Astrocyte (in vitro differentiated cells and primary cell): ENCODE results near the gene UGT1A8. TPM values are rescaled to one million over a fixed set of nuclear protein-coding genes. Genes with fewer than 3 reads are reported as not detected.

Experiments used
- DNase-seq: peaks from one replicate; pipeline ENCODE4 v3.0.0-alpha.2; 2010; ENCODE audit warnings: low read depth
- FAIRE-seq: peaks from 2 replicates; lab custom pipeline; 2011; peaks lifted over from hg19 to GRCh38; lab: Jason Lieb, UNC
- H2AFZ ChIP-seq: 2 replicates; pipeline ENCODE4 v1.6.0; 2012; ENCODE audit warnings: low read depth, low read length, inconsistent platforms
- H3K27ac ChIP-seq: 2 replicates; pipeline ENCODE4 v1.5.1; 2011; ENCODE audit warnings: low read depth, low read length, inconsistent platforms
- H3K27me3 ChIP-seq: 2 replicates; pipeline ENCODE4 v1.6.0; 2011; ENCODE audit warnings: low read length, inconsistent platforms; ENCODE audit not compliant: insufficient read depth
- H3K36me3 ChIP-seq: 2 replicates; pipeline ENCODE4 v1.5.1; 2011; ENCODE audit warnings: low read length, inconsistent platforms; ENCODE audit not compliant: insufficient read depth
- H3K4me1 ChIP-seq: 2 replicates; pipeline ENCODE4 v1.5.1; 2011; ENCODE audit warnings: low read length, inconsistent platforms; ENCODE audit not compliant: insufficient read depth
- H3K4me2 ChIP-seq: 2 replicates; pipeline ENCODE4 v1.6.0; 2012; ENCODE audit warnings: low read length, inconsistent platforms
- H3K4me3 ChIP-seq: 2 replicates; pipeline ENCODE4 v1.5.1; 2011; ENCODE audit warnings: low read depth, mild to moderate bottlenecking, low read length, inconsistent platforms; ENCODE audit not compliant: insufficient read depth
- H3K79me2 ChIP-seq: 2 replicates; pipeline ENCODE4 v1.6.0; 2012; ENCODE audit warnings: mild to moderate bottlenecking, low read length, inconsistent platforms; ENCODE audit not compliant: insufficient read depth
- H3K9ac ChIP-seq: 2 replicates; pipeline ENCODE4 v1.6.0; 2012; ENCODE audit warnings: mild to moderate bottlenecking, low read length, inconsistent platforms
- H3K9me3 ChIP-seq: 2 replicates; pipeline ENCODE4 v1.5.1; 2012; ENCODE audit warnings: low read depth, mild to moderate bottlenecking, low read length, inconsistent platforms; ENCODE audit not compliant: insufficient read depth
- H4K20me1 ChIP-seq: 2 replicates; pipeline ENCODE4 v1.6.0; 2012; ENCODE audit warnings: low read length, inconsistent platforms; ENCODE audit not compliant: insufficient read depth
- H3K27ac Mint-ChIP-seq: one replicate; pipeline ENCODE4 v1.8.0; 2021; ENCODE audit warnings: mild to moderate bottlenecking, mixed read lengths; ENCODE audit not compliant: unreplicated experiment
- H3K27me3 Mint-ChIP-seq: one replicate; pipeline ENCODE4 v1.8.0; 2021; ENCODE audit warnings: low read depth, mixed read lengths; ENCODE audit not compliant: unreplicated experiment
- H3K36me3 Mint-ChIP-seq: one replicate; pipeline ENCODE4 v1.8.0; 2021; ENCODE audit warnings: low read depth, mixed read lengths; ENCODE audit not compliant: unreplicated experiment
- H3K4me1 Mint-ChIP-seq: one replicate; pipeline ENCODE4 v1.8.0; 2021; ENCODE audit warnings: low read depth, mixed read lengths; ENCODE audit not compliant: unreplicated experiment
- H3K4me3 Mint-ChIP-seq: one replicate; pipeline ENCODE4 v1.8.0; 2021; ENCODE audit warnings: mild to moderate bottlenecking, moderate library complexity, mixed read lengths; ENCODE audit not compliant: unreplicated experiment
- H3K9me3 Mint-ChIP-seq: one replicate; pipeline ENCODE4 v1.8.0; 2021; ENCODE audit warnings: mild to moderate bottlenecking, mixed read lengths; ENCODE audit not compliant: unreplicated experiment
- EZH2 ChIP-seq: IDR thresholded peaks from 2 replicates; pipeline ENCODE4 v1.6.1; 2012; ENCODE audit warnings: mild to moderate bottlenecking, low read length, inconsistent platforms; ENCODE audit not compliant: insufficient read depth
- total RNA-seq: library from RNA; stranded (reverse); gene quantifications from 2 replicates; pipeline ENCODE4 v1.2.1, GENCODE V29; 2021
- TF ChIP-seq, protein P1 (sequence below): IDR thresholded peaks from 2 replicates; pipeline ENCODE4 v1.5.1; 2011; ENCODE audit warnings: low read depth, mild to moderate bottlenecking, inconsistent platforms, low read length, moderate library complexity; ENCODE audit not compliant: insufficient read depth

UGT1A8 gene
- total RNA-seq, 1 donor from 2014 or later: not detected

GRCh38 chr2:233658610-233659009 lies 41.2 kb downstream of the UGT1A8 start:
- no peak overlapping the region for H3K27ac Mint-ChIP-seq

DNA sequence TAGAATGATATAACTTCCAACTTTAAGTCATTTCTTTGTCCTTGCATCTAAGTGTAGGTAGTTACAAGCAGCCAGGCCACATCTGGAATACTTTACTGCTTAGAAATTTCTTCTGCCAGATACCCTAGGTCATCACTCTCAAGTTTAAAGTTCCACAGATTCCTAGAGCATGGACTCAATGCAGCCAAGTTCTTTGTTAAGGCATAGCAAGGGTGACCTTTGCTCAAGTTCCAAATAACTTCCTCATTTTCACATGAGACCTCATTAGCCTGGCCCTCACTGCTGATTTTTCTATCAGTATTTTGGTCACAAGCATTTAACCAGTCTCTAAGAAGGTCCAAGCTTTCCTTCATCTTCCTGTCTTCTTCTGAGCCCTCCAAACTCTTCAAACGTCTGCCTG lies 46.5 kb downstream of the UGT1A8 start:
- Histone ChIP-seq H3K36me3 (no peaks in the 10 kb centered on the region), H3K27me3 (peaks cover 2% of the 10 kb centered on the region), H3K4me3 (no peak overlapping the region), H4K20me1 (no peaks in the 10 kb centered on the region), H3K9ac (no peak overlapping the region), H2AFZ (no peak overlapping the region), H3K79me2 (no peaks in the 10 kb centered on the region), H3K27ac (no peak overlapping the region), H3K9me3 (no peaks in the 10 kb centered on the region), H3K4me1 (no peaks in the 10 kb centered on the region), H3K4me2 (no peak overlapping the region)
- FAIRE-seq (no peak), DNase-seq (no peak)
- Mint-ChIP-seq H3K9me3 (peaks cover 9% of the 10 kb centered on the region), H3K4me1 (no peaks in the 10 kb centered on the region), H3K36me3 (no peaks in the 10 kb centered on the region), H3K27ac (no peak overlapping the region), H3K4me3 (no peak overlapping the region), H3K27me3 (peaks cover 6% of the 10 kb centered on the region)
- TF ChIP-seq, protein P1, sequence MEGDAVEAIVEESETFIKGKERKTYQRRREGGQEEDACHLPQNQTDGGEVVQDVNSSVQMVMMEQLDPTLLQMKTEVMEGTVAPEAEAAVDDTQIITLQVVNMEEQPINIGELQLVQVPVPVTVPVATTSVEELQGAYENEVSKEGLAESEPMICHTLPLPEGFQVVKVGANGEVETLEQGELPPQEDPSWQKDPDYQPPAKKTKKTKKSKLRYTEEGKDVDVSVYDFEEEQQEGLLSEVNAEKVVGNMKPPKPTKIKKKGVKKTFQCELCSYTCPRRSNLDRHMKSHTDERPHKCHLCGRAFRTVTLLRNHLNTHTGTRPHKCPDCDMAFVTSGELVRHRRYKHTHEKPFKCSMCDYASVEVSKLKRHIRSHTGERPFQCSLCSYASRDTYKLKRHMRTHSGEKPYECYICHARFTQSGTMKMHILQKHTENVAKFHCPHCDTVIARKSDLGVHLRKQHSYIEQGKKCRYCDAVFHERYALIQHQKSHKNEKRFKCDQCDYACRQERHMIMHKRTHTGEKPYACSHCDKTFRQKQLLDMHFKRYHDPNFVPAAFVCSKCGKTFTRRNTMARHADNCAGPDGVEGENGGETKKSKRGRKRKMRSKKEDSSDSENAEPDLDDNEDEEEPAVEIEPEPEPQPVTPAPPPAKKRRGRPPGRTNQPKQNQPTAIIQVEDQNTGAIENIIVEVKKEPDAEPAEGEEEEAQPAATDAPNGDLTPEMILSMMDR: no peak
- no peak for TF ChIP-seq EZH2

More at GRCh38 chr2:233658610-233659009, 41.2 kb downstream of the UGT1A8 start:
- FAIRE-seq: no peak
- Histone ChIP-seq H3K9ac (no peak overlapping the region), H3K27ac (no peak overlapping the region), H3K4me3 (no peak overlapping the region), H2AFZ (no peak overlapping the region), H3K79me2 (no peaks in the 10 kb centered on the region), H3K27me3 (peaks cover 2% of the 10 kb centered on the region), H3K4me1 (no peaks in the 10 kb centered on the region), H3K4me2 (no peak overlapping the region), H3K9me3 (no peaks in the 10 kb centered on the region), H4K20me1 (no peaks in the 10 kb centered on the region), H3K36me3 (no peaks in the 10 kb centered on the region)
- Mint-ChIP-seq H3K9me3 (peaks cover 9% of the 10 kb centered on the region), H3K4me3 (no peak overlapping the region), H3K4me1 (no peaks in the 10 kb centered on the region), H3K36me3 (no peaks in the 10 kb centered on the region), H3K27me3 (peaks cover 11% of the 10 kb centered on the region)
- no peak for DNase-seq
- no peak for TF ChIP-seq EZH2
- TF ChIP-seq, protein P1: no peak

DNA sequence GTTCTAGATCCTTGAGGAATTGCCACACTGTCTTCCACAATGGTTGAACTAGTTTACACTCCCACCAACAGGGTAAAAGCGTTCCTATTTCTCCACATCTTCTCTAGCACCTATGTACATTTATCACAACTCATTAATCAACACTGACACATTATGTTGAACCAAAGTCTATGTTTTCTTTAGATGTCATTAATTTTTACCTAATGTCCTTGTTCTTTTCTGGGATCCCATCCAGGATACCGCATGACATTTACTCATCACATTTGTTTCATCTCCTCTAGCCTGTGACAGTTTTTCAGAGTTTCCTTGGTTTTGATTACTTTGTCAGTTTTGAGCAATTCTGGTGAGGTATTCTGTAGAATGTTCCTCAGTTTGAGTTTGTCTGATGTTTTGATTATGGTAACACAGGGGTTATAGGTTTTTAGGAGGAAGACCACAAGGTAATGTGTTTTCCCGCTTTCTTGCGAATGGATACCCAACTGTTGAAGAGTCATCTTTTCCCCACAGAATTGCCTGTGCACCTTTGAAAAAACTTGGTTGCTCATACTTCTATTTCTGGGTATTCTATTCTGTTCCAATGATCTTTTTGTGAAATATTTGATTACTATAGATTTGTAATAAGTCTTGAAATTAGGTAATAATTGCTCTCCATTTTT lies 51.3 kb downstream of the UGT1A8 start:
- Histone ChIP-seq H3K9ac (no peak overlapping the region), H3K4me1 (no peaks in the 10 kb centered on the region), H3K4me2 (no peak overlapping the region), H3K36me3 (no peaks in the 10 kb centered on the region), H3K27ac (no peak overlapping the region), H4K20me1 (no peaks in the 10 kb centered on the region), H2AFZ (no peak overlapping the region), H3K9me3 (no peaks in the 10 kb centered on the region), H3K79me2 (no peaks in the 10 kb centered on the region), H3K27me3 (no peaks in the 10 kb centered on the region), H3K4me3 (no peak overlapping the region)
- Mint-ChIP-seq H3K36me3 (peaks cover 2% of the 10 kb centered on the region), H3K4me3 (no peak overlapping the region), H3K27me3 (peaks cover 15% of the 10 kb centered on the region), H3K27ac (no peak overlapping the region), H3K4me1 (no peaks in the 10 kb centered on the region), H3K9me3 (peaks cover 2% of the 10 kb centered on the region)
- DNase-seq (no peak), FAIRE-seq (no peak)
- TF ChIP-seq, protein P1: no peak
- no peak for TF ChIP-seq EZH2
